Measurements from ENCODE around the gene DUSP16.

DNA sequence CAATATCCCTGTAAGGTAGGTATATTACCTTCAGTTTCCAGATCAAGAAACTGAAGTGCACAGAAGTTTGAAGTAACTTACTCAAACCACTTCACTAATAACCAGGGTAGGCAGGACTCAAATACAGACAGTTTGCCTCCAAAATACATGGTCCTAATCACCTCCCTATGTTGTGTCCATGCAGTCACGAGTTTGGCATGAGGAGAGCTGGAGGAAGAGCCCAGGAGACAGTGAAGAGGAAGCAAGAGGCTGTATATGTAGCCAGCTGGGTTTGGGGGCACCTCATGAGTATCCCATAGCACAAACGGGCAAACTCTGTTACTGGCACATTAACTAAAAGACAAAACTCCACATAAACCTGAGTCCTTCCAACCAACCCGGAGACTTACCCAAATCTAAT lies 79.2 kb downstream of the DUSP16 start:
- TF ChIP-seq, protein P1, sequence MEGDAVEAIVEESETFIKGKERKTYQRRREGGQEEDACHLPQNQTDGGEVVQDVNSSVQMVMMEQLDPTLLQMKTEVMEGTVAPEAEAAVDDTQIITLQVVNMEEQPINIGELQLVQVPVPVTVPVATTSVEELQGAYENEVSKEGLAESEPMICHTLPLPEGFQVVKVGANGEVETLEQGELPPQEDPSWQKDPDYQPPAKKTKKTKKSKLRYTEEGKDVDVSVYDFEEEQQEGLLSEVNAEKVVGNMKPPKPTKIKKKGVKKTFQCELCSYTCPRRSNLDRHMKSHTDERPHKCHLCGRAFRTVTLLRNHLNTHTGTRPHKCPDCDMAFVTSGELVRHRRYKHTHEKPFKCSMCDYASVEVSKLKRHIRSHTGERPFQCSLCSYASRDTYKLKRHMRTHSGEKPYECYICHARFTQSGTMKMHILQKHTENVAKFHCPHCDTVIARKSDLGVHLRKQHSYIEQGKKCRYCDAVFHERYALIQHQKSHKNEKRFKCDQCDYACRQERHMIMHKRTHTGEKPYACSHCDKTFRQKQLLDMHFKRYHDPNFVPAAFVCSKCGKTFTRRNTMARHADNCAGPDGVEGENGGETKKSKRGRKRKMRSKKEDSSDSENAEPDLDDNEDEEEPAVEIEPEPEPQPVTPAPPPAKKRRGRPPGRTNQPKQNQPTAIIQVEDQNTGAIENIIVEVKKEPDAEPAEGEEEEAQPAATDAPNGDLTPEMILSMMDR (IDR thresholded peaks at IDR 0.05), result no peak
- no peak for TF ChIP-seq POLR2A (IDR thresholded peaks at IDR 0.05)

Data from tibial nerve (tissue), 3 donors.